GM18502 (cell line): ENCODE measurements around the gene OPRL1.

Experiments used
- ATAC-seq: cut with Tn5 transposase; IDR thresholded peaks from one replicate; pipeline ENCODE4 v1.9.1; 2021; ENCODE audit warnings: mild to moderate bottlenecking; ENCODE audit not compliant: unreplicated experiment, poor library complexity

OPRL1 gene

GRCh38 chr20:64080013-64080812 lies at the start of gene OPRL1:
Gene OPRL1 (plus strand): TSS chr20:64080082. CDS start chr20:64092721, 12,639 bp downstream.
- ATAC-seq = peak; percentile 2

GRCh38 chr20:64030371-64031134 lies 49.3 kb upstream of the OPRL1 start:
- no peak for ATAC-seq

- ATAC-seq = no peak
Observed at GRCh38 chr20:64031822-64032314, 48.0 kb upstream of the OPRL1 start.

GRCh38 chr20:64032706-64033624 lies 46.9 kb upstream of the OPRL1 start:
- ATAC-seq = no peak

DNA sequence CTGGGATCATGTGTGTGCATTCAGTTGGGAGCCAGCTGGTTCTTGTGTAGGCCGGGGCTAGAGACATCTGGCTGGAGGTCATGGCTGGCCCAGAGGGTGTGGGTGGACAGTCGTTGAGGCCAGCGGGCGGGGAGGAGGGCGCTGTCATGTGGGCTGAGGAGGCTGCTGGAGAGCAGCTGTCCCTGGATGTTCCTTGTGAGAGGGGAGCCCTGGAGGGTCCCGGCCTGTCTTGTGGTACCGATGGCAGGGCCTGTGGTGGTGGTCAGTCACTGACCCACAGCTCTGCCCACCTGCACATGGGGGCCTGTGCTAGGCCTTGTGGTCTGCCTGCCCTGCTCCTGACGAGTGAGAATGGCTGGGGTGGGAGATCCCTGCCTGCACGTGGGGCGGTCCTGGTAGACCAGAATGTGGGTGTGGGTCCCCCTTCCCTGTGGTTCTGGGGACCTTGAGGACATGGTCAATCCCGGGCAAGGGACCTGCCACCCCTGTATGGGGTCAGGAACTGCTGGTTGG lies 45.8 kb upstream of the OPRL1 start:
- ATAC-seq = no peak

DNA sequence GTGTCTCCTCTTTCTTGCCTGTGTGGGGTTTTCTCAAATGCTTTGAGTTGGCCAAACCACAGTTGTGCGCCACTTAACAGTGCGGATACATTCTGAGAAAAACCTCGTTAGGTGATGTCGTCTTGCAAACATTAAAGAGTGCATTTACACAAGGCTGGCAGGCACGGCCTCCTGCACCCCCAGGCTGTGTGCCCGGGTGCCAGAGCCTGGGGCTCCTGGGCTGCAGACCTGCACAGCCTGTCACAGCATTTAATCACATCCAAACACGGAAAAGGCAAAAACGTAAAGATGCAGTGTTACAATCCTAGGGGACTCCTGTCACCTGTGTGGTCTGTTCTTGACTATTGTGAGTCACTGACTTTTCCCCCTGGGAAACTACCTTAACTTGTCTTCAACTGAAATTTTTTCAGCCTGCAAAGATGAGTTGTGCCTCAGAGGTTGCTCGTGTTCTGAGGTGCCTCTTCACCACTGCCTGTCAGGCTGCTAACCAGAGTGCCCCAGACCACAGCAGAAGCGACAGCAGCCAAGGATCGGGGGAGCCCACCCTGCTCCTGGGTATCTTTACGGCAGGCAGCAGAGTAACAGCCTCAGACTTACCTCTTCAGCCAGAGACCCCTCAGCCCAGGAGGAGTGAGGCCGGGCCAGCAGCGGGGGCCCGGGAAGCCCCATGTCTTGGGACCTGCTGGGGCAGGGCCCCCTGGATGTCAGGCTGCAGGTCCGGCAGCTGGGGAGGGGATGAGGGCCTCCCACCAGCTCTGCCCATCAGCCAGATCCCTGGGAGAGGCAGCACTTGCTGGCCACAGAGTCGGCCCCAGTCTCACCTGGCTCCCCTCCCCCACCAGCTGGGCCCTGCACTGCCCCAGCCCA lies 44.6 kb upstream of the OPRL1 start:
- ATAC-seq = no peak

DNA sequence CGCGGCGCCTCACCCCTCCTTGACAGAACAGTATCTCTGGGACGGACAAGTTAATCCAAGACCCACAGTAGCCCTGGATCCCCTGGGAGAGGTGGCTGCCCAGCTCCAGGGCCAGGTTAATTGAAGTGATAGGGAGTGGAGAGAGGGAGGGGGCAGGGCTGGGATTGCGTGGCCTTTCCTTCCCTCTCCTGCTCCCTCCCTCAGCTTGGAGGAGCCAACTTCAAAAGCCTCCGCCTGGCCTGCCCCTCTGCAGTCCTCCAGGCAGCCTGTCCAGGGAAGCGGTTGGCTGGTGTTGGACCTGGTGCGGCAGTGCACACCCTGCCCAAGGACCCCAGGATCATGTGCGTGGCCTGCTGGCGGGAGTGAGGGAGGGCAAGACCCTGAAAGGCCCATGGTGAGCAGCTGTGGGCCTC lies 43.9 kb upstream of the OPRL1 start, which contains the start of gene C20orf204:
Gene C20orf204, plus strand, starts transcription at position 250 of the 413 bp plus-strand sequence. Its CDS starts 142 bp downstream, at position 392.
- no peak for ATAC-seq

DNA sequence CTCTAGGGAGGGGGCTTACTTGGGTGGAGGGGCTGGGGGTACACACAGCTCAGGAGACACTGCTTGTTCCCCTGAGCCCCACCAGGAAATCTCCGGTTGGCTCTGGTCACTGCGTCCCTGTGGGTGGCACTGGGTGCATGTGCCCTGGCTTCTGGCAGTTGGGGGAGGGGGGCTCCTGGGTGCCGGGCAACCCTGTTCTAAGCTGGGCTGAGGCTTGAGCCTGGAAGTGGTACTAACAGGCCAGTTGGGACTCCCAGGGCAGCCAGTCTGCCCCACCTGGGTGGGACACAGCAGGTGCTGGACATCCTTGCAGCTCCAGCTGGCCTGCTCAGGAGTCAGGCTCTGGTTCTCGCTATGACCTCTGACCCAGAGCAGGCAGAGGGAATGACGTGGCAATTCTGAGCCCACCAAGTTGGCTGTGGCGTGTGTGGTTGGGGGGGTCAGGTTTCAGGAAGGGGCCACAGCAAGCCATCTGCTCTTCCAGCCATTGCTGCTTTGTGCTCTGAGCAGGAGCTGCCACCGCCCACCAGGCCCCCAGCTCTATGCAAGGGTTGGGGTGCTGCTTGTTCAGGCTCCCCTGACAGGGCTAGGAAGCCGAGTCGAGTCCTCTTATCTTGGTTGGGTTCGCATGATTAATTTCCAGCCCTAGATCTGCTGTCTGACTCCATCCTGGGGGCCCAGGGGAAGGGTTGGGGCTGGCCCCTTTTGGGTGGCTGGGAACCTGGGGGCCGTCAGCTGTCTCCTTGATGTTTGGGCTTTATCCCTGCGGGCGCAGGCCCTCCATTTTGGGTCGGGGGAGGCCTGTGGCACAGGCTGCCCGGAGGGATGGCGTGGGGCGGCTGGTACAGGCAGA lies 43.3 kb upstream of the OPRL1 start:
- ATAC-seq = no peak

DNA sequence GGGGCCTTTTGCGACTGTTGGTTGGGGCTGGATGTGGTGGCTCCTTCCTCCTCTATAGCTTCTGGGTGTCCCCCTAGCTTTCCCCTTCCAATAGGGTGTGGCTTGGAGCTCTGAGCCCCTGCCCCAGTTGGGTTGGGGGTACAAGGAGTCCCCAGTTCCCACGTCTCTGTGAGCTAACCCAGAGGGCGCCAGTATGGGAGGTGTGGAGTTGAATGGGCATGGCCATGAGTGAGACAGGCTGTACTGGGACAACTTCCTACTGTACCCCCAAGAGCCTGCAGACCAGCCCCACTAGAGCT lies 42.7 kb upstream of the OPRL1 start:
- no peak for ATAC-seq

- no peak for ATAC-seq
Observed at GRCh38 chr20:64037498-64038213, 42.2 kb upstream of the OPRL1 start.

GRCh38 chr20:64038224-64038564 lies 41.7 kb upstream of the OPRL1 start:
- peak; percentile 43 for ATAC-seq

DNA sequence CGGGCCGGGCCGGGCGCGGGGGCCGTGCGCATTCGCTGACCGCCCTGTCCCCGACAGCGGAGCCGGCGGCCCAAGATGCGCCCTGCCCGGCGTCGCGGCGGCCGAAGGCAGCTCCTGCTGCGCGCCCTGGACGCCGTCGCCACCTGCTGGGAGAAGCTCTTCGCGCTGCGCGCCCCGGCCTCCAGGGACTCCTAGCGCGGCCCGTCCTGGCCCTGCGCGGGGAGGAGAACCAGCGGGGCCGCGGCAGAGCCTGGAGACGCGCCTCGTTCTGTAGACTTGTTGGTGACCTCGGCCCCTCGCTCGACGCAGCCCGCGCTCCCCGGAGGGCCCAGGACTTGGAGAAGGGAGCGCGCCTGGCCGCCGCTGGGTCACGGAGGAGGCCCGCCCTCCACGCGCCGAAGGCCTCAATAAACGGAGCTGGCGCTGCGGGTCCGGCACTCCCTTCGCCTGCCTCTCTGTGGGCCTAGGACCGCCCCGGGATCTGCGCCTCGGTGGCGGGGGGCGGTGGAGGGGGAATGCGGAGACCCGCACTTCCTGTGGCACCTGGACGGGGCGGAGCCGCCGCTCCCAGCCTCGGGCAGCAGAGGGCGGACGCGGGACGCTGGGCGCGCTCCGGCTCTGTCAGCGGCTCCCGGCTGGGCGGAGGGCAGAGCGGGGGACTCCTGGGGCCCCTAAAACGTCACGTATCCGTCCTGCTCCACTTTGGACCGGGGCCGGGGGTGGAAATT lies 41.2 kb upstream of the OPRL1 start:
- peak; percentile 51 for ATAC-seq

GRCh38 chr20:64039293-64040160 lies 40.4 kb upstream of the OPRL1 start:
- ATAC-seq = no peak

- ATAC-seq = no peak
Observed at GRCh38 chr20:64040231-64041039, 39.4 kb upstream of the OPRL1 start.

DNA sequence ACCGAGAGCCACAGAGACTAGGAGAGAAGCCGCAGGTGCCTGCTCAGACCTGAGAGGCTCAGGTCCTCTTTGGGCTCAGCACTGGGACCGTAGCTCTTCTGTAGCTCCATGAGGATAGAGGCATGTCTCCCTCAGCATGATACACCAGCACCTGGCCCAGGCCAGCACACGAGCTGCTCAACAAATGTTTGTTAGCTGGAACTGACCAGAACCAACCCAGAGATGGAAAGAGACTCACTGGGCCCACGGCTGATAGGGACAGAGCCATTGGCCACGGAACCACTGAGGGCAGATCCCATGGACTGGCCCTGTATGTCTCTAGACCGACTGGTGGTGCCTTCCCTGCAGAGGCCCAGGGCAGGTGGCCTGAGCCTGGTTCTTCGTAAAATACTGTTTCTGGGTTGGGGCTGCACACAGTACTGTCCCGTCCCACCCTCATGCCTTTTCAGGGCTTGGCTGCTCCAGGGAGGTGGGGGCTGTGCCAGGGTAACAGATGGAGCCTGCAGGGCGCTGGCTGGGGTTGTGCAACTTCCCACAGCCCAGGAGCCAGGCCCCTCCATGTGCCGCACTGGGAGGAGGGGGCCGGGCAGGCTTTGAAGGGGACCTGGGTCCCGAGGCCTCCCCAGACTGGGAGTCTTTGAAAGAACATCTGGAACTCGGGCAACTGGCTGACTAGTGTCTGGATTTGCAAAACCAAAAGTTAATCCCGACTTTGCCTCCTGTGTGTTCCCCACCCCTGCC lies 38.7 kb upstream of the OPRL1 start:
- ATAC-seq = no peak
